ENCODE data around the gene ZMYM1. TPM values are rescaled to one million over a fixed set of nuclear protein-coding genes. Genes with fewer than 3 reads are reported as not detected.
"Not testable (repeated sequence)": the region's sequence is repeated elsewhere in the genome, so short reads cannot be mapped to it uniquely, and the experiment has no call there.

Gene ZMYM1
- total RNA-seq, 4 donors from 2014 or later, result 3.7 to 23.3 (median 6.9) TPM

DNA sequence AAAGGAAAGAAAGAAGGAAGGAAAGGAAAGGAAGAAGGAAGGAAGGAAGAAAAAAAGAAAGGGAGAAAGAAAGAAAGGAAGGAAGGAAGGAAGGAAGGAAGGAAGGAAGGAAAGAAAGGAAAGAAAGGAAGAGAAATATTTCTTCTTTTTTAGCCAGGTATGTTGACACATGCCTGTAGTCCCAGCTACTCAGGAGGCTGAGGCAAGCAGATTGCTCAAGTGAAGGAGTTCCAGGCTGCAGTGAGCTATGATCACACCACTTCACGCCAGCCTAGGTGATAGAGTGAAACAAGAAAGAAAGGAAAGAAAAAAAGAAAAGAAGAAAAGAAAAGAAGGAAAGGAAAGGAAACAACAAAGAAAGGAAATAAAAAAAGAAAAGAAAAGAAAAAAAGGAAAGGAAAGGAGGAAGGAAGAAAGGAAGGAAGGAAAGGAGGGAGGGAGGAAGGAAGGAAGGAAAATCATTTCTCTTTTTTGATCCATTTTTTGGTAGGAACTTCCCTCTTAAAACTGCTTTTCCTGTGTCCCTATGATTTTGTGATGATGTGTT lies 5.8 kb upstream of the ZMYM1 start:
- TF ChIP-seq, protein P1, sequence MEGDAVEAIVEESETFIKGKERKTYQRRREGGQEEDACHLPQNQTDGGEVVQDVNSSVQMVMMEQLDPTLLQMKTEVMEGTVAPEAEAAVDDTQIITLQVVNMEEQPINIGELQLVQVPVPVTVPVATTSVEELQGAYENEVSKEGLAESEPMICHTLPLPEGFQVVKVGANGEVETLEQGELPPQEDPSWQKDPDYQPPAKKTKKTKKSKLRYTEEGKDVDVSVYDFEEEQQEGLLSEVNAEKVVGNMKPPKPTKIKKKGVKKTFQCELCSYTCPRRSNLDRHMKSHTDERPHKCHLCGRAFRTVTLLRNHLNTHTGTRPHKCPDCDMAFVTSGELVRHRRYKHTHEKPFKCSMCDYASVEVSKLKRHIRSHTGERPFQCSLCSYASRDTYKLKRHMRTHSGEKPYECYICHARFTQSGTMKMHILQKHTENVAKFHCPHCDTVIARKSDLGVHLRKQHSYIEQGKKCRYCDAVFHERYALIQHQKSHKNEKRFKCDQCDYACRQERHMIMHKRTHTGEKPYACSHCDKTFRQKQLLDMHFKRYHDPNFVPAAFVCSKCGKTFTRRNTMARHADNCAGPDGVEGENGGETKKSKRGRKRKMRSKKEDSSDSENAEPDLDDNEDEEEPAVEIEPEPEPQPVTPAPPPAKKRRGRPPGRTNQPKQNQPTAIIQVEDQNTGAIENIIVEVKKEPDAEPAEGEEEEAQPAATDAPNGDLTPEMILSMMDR (IDR thresholded peaks at IDR 0.05), result no peak
- ATAC-seq (ENCODE audit: low FRiP score) (no peak), DNase-seq (ENCODE audit: low spot score) (no peak)

DNA sequence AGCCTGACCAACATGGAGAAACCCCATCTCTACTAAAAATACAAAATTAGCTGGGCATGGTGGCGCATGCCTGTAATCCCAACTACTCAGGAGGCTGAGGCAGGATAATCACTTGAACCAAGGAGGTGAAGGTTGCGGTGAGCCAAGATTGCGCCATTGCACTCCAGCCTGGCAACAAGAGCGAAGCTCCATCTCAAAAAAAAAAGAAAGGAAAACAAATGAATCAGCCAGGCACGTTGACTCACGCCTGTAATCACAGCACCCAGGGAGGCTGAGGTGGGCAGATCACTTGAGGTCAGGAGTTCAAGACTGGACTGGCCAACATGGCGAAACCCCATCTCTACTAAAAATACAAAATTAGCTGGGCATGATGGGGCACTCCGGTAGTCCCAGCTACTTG lies 2.8 kb upstream of the ZMYM1 start:
- ATAC-seq (ENCODE audit: low FRiP score); DNase-seq (ENCODE audit: low spot score): not testable (repeated sequence)

DNA sequence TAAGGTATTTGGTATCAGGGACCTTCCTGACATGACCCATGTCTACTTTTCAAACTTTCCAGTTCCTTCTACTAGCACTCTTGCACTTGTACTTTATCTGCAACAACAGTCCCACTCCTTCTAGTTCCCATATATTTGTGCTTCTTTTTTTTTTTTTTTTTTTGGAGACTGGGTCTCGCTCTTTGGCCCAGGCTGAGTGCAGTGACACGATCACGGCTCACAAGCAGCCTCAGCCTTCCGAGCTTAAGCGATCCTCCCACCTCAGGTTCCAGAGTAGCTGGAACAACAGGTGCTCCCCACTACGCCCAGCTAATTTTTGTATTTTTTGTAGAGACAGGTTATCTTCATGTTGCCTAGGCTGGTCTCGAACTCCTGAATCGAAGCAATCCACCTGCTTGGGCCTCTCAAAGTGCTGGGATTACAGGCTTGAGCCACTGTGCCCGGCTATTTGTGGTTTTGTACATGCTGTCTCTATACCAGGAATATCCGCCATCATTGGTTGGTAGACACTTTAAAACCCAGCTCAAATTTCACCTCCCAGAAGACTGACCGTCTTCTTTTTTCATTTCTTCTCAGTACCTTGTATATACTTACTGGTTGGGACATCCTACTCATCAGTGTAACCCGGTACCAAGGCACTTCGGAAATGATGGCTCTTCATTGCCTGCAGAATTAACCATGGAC lies 1.1 kb downstream of the ZMYM1 start:
- ATAC-seq (ENCODE audit: low FRiP score), result no peak
- DNase-seq (ENCODE audit: low spot score), result no peak
- TF ChIP-seq, protein P1 (IDR thresholded peaks at IDR 0.05), result no peak

DNA sequence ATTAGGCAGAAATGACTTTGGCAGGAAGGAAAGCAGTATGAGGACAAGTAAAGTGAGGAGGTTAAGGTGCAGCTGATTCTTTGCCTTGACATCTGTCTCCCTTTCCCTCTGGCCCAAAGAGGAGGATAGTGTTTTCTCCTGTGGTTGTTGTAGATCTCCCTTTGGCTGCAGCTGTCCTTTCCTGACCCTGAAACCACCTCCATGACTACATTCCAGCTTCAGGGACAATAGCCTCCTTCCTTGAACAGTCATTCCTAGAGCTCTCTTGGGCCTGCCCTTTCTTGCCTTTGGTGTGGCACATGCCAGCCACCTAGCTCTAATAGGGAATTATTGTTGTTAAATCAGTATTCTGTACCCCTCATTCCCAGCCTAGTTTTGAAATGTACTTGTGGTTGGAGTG lies 6.2 kb downstream of the ZMYM1 start:
- TF ChIP-seq, protein P1 (IDR thresholded peaks at IDR 0.05), result no peak
- ATAC-seq (ENCODE audit: low FRiP score), result no peak
- no peak for DNase-seq (ENCODE audit: low spot score)

DNA sequence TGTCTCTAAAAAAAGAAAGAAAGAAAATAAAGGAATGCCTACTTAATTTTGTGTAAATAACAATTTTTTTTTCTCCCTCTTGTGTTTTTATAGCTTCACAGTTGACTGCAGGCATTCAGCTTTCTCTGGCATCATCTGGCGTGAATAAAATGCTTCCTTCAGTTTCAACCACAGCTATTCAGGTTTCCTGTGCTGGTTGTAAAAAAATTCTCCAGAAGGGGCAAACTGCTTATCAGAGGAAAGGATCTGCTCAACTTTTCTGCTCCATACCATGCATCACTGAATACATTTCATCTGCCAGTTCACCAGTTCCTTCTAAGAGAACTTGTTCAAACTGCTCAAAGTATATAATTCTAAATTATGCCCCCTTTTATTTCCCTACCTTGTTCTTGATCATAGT lies 18.0 kb downstream of the ZMYM1 start:
- ATAC-seq (ENCODE audit: low FRiP score), result no peak
- TF ChIP-seq, protein P1 (IDR thresholded peaks at IDR 0.05), result no peak
- no peak for DNase-seq (ENCODE audit: low spot score)

DNA sequence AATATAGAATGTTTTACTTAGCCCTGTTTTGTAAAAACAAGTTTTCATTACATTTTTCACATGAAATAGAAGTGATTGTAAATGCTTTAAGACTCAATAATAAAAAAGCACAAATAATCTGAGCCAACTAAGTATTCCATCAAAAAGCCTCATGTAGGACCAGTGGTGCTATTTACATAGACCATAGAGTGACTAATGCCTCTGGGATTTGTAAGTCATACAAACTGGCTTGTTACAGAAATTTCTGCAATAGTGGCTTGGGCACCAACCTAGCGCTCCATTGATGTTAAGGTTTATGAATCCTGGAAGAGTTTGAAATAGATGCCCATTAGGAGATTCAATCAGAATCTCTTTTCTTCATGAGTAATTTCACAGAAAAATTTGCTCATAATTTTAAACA lies 31.9 kb downstream of the ZMYM1 start:
- DNase-seq (ENCODE audit: low spot score) (no peak), ATAC-seq (ENCODE audit: low FRiP score) (no peak)
- TF ChIP-seq, protein P1 (IDR thresholded peaks at IDR 0.05), result no peak

DNA sequence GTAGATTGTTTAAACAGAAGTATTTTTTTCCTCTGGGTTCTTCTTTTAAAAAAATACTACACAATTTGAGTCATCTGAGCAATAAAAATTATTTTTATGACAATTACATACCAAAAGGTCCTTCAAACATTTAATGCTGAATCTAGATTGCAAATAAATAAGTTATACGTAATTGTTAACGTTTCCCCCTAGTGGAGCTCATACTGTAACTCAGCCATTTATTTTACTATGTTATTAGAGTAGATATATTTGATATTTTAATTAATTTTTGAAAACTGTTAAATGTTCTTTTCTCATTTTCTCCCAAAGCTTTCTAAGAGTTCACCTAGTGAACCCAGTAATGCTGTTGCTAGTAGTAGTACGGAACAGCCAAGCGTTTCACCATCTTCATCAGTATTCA lies 33.5 kb downstream of the ZMYM1 start:
- no peak for DNase-seq (ENCODE audit: low spot score)
- TF ChIP-seq, protein P1 (IDR thresholded peaks at IDR 0.05), result no peak
- ATAC-seq (ENCODE audit: low FRiP score), result no peak
